Upper lobe of right lung (tissue), 1 donor: Measurements from ENCODE around the gene CDH4. TPM values are rescaled to one million over a fixed set of nuclear protein-coding genes. Genes with fewer than 3 reads are reported as not detected.

Experiments
- ATAC-seq: fragments of 200-7000 bp; cut with Tn5 transposase; one replicate; pipeline ENCODE4 v1.9.1; 2020; ENCODE audit warnings: mild to moderate bottlenecking, moderate library complexity
- DNase-seq: peaks from one replicate; pipeline ENCODE4 v3.0.0-alpha.2; 2020
- H3K27ac ChIP-seq: fragments of 200-600 bp; one replicate; pipeline ENCODE4 v1.8.0; 2022
- H3K27me3 ChIP-seq: fragments of 200-600 bp; one replicate; pipeline ENCODE4 v1.8.0; 2022; ENCODE audit warnings: mild to moderate bottlenecking
- H3K36me3 ChIP-seq: fragments of 200-600 bp; one replicate; pipeline ENCODE4 v1.8.0; 2022
- H3K4me1 ChIP-seq: fragments of 200-600 bp; one replicate; pipeline ENCODE4 v1.8.0; 2022
- H3K4me3 ChIP-seq: fragments of 200-600 bp; one replicate; pipeline ENCODE4 v1.8.0; 2022; ENCODE audit warnings: mild to moderate bottlenecking
- H3K9me3 ChIP-seq: fragments of 200-600 bp; one replicate; pipeline ENCODE4 v1.8.0; 2022
- intact Hi-C: fragments of 100-400 bp; cut with DNase I; formaldehyde crosslinking; loops from one replicate; pipeline ENCODE4 v1.11.0; 2022
- total RNA-seq: library from RNA; stranded (reverse); fragmentation: NEBNext Ultra II Directional; extraction: Animal tissue kit (Norgen Biotek cat#: 25700); gene quantifications from one replicate; pipeline ENCODE4 v1.2.1, GENCODE V29; 2021
- TF ChIP-seq, protein P1 (sequence below): fragments of 200-600 bp; IDR thresholded peaks from one replicate; pipeline ENCODE4 v1.8.0; 2022; ENCODE audit warnings: antibody characterized with exemption
- donor health status: DM: no; HTN: yes; CAD: no; lungs with severe emphysema.

CDH4 gene
- total RNA-seq, 1 donor from 2014 or later = 0.23 TPM

DNA sequence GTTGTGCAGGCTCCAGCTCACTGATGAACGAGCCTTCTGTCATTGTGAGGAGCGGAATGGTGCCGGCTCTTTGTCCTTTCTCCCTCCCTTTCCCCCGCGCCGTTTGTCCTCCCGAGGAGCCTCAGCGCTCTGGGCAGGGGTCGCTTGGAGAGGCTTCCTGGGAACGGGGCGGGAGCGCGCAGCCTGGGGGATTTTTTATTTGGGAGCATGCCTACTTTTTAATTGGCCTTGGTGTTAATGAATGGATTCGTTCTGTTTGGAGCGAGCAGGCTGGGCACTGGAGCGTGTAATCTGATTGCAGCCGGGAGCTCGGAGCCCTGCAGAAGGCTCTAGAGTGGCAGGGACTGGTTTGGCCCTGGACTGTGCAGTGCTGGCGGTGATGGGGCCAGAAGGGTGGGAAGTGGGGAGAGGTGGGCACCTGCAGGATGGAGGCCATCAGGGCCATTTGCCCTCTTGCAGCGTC lies 118.8 kb downstream of the CDH4 start:
- ATAC-seq (no peak), DNase-seq (no peak)
- intact Hi-C loops = no loop called here
- Histone ChIP-seq H3K27me3 (no peaks in the 10 kb centered on the region), H3K4me3 (no peak overlapping the region), H3K4me1 (no peaks in the 10 kb centered on the region), H3K27ac (no peak overlapping the region), H3K9me3 (no peaks in the 10 kb centered on the region), H3K36me3 (no peaks in the 10 kb centered on the region)
- TF ChIP-seq, protein P1, sequence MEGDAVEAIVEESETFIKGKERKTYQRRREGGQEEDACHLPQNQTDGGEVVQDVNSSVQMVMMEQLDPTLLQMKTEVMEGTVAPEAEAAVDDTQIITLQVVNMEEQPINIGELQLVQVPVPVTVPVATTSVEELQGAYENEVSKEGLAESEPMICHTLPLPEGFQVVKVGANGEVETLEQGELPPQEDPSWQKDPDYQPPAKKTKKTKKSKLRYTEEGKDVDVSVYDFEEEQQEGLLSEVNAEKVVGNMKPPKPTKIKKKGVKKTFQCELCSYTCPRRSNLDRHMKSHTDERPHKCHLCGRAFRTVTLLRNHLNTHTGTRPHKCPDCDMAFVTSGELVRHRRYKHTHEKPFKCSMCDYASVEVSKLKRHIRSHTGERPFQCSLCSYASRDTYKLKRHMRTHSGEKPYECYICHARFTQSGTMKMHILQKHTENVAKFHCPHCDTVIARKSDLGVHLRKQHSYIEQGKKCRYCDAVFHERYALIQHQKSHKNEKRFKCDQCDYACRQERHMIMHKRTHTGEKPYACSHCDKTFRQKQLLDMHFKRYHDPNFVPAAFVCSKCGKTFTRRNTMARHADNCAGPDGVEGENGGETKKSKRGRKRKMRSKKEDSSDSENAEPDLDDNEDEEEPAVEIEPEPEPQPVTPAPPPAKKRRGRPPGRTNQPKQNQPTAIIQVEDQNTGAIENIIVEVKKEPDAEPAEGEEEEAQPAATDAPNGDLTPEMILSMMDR = no peak

GRCh38 chr20:61371501-61372136 lies 119.6 kb downstream of the CDH4 start:
- intact Hi-C loops = no loop called here
- Histone ChIP-seq H3K27me3 (no peaks in the 10 kb centered on the region), H3K4me3 (no peak overlapping the region), H3K4me1 (no peaks in the 10 kb centered on the region), H3K9me3 (no peaks in the 10 kb centered on the region), H3K27ac (no peak overlapping the region), H3K36me3 (no peaks in the 10 kb centered on the region)
- DNase-seq = no peak
- TF ChIP-seq, protein P1 = no peak
- no peak for ATAC-seq

DNA sequence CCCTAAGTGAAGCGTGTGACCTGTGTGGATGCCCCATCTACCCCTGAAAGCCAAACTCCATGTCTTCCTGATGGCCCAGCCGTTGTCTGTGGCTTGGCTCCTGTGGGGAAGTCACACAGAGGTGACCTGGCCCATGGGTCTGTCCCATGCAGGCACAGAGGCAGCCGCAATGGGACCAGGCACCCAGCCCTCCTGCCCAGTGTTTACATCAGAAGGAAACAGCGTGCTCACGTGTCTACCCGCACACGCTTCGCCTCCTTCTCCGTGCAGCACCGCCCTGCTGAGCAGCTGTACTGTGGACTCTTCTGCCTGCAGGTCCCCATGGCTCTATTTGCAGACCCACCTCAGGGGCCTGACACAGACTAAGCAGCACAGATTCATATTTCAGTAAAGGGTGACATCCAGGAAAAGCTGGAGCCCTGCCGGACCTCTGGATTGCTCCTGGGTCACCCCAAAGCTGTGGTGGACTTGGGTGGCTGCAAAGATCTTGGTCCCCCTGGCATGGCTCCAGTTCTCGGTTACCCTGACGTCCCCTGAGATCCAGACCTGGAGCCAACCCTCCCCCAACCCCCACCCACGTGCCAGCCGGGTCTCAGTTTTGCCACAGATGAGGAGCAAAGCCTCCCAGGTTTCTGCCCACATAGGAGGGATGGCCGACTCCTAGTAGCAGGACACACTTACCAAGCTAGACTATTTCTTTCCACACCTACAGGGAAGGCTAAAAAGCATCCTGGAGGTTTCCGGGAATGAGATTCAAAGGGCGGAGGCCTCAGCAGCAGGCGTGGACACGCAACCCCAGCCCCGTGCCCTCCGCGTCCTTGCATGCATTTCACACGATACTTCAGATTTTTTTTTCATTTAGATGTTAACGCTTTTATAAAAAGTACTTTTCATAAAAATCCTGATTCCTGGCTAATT lies 120.3 kb downstream of the CDH4 start:
- intact Hi-C loops = no loop called here
- H3K36me3 ChIP-seq = no peaks in the 10 kb centered on the region
- TF ChIP-seq, protein P1 = no peak
- no peaks in the 10 kb centered on the region for H3K4me1 ChIP-seq
- H3K9me3 ChIP-seq = no peaks in the 10 kb centered on the region
- ATAC-seq (no peak), DNase-seq (no peak)
- H3K4me3 ChIP-seq = no peak overlapping the region
- no peak overlapping the region for H3K27ac ChIP-seq
- no peaks in the 10 kb centered on the region for H3K27me3 ChIP-seq

DNA sequence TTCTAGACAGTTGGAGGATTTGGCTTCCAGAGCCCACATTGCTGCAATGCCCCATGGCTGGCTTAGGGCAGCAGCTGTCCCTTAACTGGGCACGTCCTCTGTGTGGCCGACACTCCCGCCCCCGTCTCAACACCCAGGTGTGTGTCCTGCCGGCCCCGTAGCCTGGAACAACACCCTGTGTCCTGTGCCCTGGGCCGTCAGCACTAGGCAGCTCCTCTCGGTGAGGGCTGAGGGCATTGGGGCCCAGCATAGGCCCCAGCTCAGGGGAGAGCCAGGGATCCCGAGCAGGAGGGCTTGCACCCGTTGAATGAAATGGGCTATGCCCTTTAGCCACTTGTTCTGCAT lies 121.0 kb downstream of the CDH4 start:
- Histone ChIP-seq H3K4me1 (no peaks in the 10 kb centered on the region), H3K36me3 (no peaks in the 10 kb centered on the region), H3K4me3 (no peak overlapping the region), H3K9me3 (no peaks in the 10 kb centered on the region), H3K27ac (no peak overlapping the region), H3K27me3 (no peaks in the 10 kb centered on the region)
- DNase-seq (no peak), ATAC-seq (no peak)
- intact Hi-C loops = no loop called here
- TF ChIP-seq, protein P1 = no peak

DNA sequence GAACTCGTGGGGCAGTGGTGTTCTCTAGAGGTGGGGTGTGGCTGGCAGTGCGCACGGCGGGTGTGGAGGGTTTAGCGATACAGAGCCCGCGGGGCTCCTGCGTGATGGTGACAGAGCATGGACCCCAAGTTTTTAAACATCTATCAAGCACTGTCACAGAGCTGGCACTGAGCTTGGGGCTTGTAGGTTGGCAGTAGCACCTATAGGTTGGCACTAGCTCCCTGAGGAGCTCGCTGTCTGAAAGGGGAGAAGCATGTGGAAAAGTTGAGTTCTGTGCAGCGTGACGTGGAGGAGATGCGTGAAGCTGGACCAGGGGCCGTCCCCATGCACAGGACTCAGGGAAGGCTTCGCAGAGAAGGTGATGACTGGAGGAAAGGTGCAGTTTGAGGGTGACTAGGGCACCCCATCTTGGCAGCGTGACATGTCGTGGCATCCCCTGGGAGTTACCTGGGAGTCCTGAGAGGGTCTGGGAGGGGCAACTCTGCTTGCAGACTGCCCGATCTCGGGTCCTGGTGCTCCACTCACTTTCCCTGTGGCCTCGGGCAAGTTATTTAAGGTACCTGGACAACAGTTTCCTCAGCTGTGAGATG lies 122.0 kb downstream of the CDH4 start:
- DNase-seq = no peak
- H3K4me3 ChIP-seq = no peak overlapping the region
- H3K27ac ChIP-seq = no peak overlapping the region
- H3K27me3 ChIP-seq = no peaks in the 10 kb centered on the region
- H3K9me3 ChIP-seq = no peaks in the 10 kb centered on the region
- intact Hi-C loops = no loop called here
- ATAC-seq = no peak
- no peaks in the 10 kb centered on the region for H3K4me1 ChIP-seq
- H3K36me3 ChIP-seq = no peaks in the 10 kb centered on the region
- TF ChIP-seq, protein P1 = no peak
